Liver (tissue), 9 donors: ENCODE measurements around the gene TMOD2. TPM values are rescaled to one million over a fixed set of nuclear protein-coding genes. Genes with fewer than 3 reads are reported as not detected.

ENCODE experiments used
- DNase-seq: peaks from one replicate; pipeline ENCODE4 v3.0.0-alpha.2; 2017; ENCODE audit warnings: low spot score
- H3K27ac ChIP-seq, 2 donors: one replicate each; pipeline ENCODE4 v1.7.0; 2013; ENCODE audit warnings: inconsistent platforms in 2 of 2, low read length in 2 of 2, control low read depth in 1 of 2, low read depth in 1 of 2, mild to moderate bottlenecking in 1 of 2
- H3K27me3 ChIP-seq, 4 donors: one replicate each; pipeline versions ENCODE4 v1.6.1 to v1.7.0; 2013; ENCODE audit warnings: low read length in 3 of 4, inconsistent platforms in 1 of 4, mild to moderate bottlenecking in 1 of 4, moderate library complexity in 1 of 4; ENCODE audit not compliant: control insufficient read depth in 4 of 4, insufficient read depth in 4 of 4
- H3K36me3 ChIP-seq, 4 donors: one replicate each; pipeline versions ENCODE4 v1.6.1 to v1.7.0; 2013; ENCODE audit warnings: low read length in 3 of 4, mild to moderate bottlenecking in 3 of 4, low read depth in 1 of 4, moderate library complexity in 1 of 4; ENCODE audit not compliant: control insufficient read depth in 4 of 4, insufficient read depth in 3 of 4
- H3K4me1 ChIP-seq, 4 donors: one replicate each; pipeline versions ENCODE4 v1.6.1 to v1.7.0; 2013; ENCODE audit warnings: low read length in 3 of 4, mild to moderate bottlenecking in 3 of 4, moderate library complexity in 1 of 4; ENCODE audit not compliant: control insufficient read depth in 4 of 4, insufficient read depth in 4 of 4
- H3K4me3 ChIP-seq, 3 donors: one replicate each; pipeline versions ENCODE4 v1.6.1 to v1.7.0; 2013; ENCODE audit warnings: low read length in 3 of 3, control low read depth in 1 of 3, low read depth in 1 of 3, mild to moderate bottlenecking in 1 of 3
- H3K9ac ChIP-seq, 2 donors: one replicate each; pipeline ENCODE4 v1.7.0; 2013; ENCODE audit warnings: low read length in 2 of 2, mild to moderate bottlenecking in 2 of 2, moderate library complexity in 2 of 2, control low read depth in 1 of 2, low read depth in 1 of 2
- H3K9me3 ChIP-seq, 4 donors: one replicate each; pipeline versions ENCODE4 v1.6.1 to v1.7.0; 2013; ENCODE audit warnings: low read length in 3 of 4; ENCODE audit not compliant: control insufficient read depth in 4 of 4
- ATF3 ChIP-seq: IDR thresholded peaks from 2 replicates; pipeline ENCODE4 v1.6.1; 2016; ENCODE audit warnings: antibody characterized with exemption
- CTCF ChIP-seq: fragments of 150-350 bp; IDR thresholded peaks from 2 replicates; pipeline ENCODE4 v1.5.1; 2017; ENCODE audit warnings: improper control_type of control experiment, low read depth, low read length; ENCODE audit not compliant: missing input control
- EGR1 ChIP-seq, 2 donors: IDR thresholded peaks; 2 replicates each; pipeline ENCODE4 v1.6.1; 2016 to 2018; ENCODE audit warnings: antibody characterized with exemption in 2 of 2, low read depth in 2 of 2
- FOXA1 ChIP-seq: IDR thresholded peaks from 2 replicates; pipeline ENCODE4 v1.6.1; 2016; ENCODE audit warnings: antibody characterized with exemption
- FOXA2 ChIP-seq: IDR thresholded peaks from 2 replicates; pipeline ENCODE4 v1.6.1; 2016; ENCODE audit warnings: antibody characterized with exemption
- GABPA ChIP-seq, 2 donors: IDR thresholded peaks in 1 of 2; conservative IDR thresholded peaks in 1 of 2; 2 replicates each; pipeline ENCODE4 v1.6.1; 2016; ENCODE audit warnings: antibody characterized with exemption in 2 of 2, mild to moderate bottlenecking in 1 of 2, moderate library complexity in 1 of 2
- JUND ChIP-seq, 2 donors: IDR thresholded peaks; 2 replicates each; pipeline ENCODE4 v1.6.1; 2016; ENCODE audit warnings: antibody characterized with exemption in 2 of 2
- MAX ChIP-seq: IDR thresholded peaks from 2 replicates; pipeline ENCODE4 v1.6.1; 2016; ENCODE audit warnings: antibody characterized with exemption
- NR2F2 ChIP-seq: IDR thresholded peaks from 2 replicates; pipeline ENCODE4 v1.6.1; 2016; ENCODE audit warnings: antibody characterized with exemption
- RAD21 ChIP-seq, 2 donors: IDR thresholded peaks; 2 replicates each; pipeline ENCODE4 v1.6.1; 2016; ENCODE audit warnings: antibody characterized with exemption in 2 of 2, mild to moderate bottlenecking in 2 of 2
- REST ChIP-seq: IDR thresholded peaks from 2 replicates; pipeline ENCODE4 v1.6.1; 2016; ENCODE audit warnings: antibody characterized with exemption, mild to moderate bottlenecking
- RXRA ChIP-seq, 2 donors: IDR thresholded peaks; 2 replicates each; pipeline ENCODE4 v1.6.1; 2017 to 2018; ENCODE audit warnings: antibody characterized with exemption in 2 of 2, mild to moderate bottlenecking in 1 of 2
- SP1 ChIP-seq: IDR thresholded peaks from 2 replicates; pipeline ENCODE4 v1.6.1; 2018; ENCODE audit warnings: antibody characterized with exemption, mild to moderate bottlenecking
- TAF1 ChIP-seq: conservative IDR thresholded peaks from 2 replicates; pipeline ENCODE4 v1.6.1; 2016; ENCODE audit warnings: antibody characterized with exemption, mild to moderate bottlenecking
- YY1 ChIP-seq: IDR thresholded peaks from 2 replicates; pipeline ENCODE4 v1.6.1; 2016; ENCODE audit warnings: antibody characterized with exemption, mild to moderate bottlenecking
- ZBTB33 ChIP-seq: IDR thresholded peaks from 2 replicates; pipeline ENCODE4 v1.6.1; 2016; ENCODE audit warnings: antibody characterized with exemption
- WGBS: extraction: QIAGEN DNeasy Blood & Tissue Kit; methylation state at CpG from one replicate; pipeline ENCODE4 v1.1.7; 2013; 5-methylcytosine and 5-hydroxymethylcytosine counted together
- polyA plus RNA-seq, 2 donors: library from polyadenylated mRNA; stranded (reverse) in 1 of 2; unstranded in 1 of 2; fragments of 200-250 nt in 1 of 2; fragments of >200 nt in 1 of 2; fragmentation: Nextera tagmentation in 1 of 2; extraction: Ambion mirVana in 1 of 2; gene quantifications; one replicate each; pipeline versions ENCODE4 v1.2.1 to v1.2.3, GENCODE V29; 2013 to 2015
- total RNA-seq, 2 donors: library from RNA; depleted of rRNA; stranded (reverse); fragments of >200 nt; gene quantifications; one replicate each; pipeline ENCODE4 v1.2.3, GENCODE V29; 2014
- donor health status: healthy.
- donor health status: healthy.
- donor health status: healthy.
- donor health status: healthy.
- donor health status: healthy.

The TMOD2 gene
- total and polyA plus RNA-seq, 4 donors = 0.46 to 2.1 (median 1.1) TPM

- Histone ChIP-seq H3K9me3 (no peaks in the 10 kb centered on the region), H3K27me3 (no peaks in the 10 kb centered on the region), H3K4me1 (peaks cover 0 to 7% (median 2%) of the 10 kb centered on the region in 4 donors), H3K36me3 (peaks cover 0 to 9% (median 3%) of the 10 kb centered on the region in 4 donors), H3K9ac (no peak overlapping the region), H3K4me3 (no peak overlapping the region), H3K27ac (peak overlapping the region in 1 of 2 donors; percentile 52)
- TF ChIP-seq NR2F2 = no peak
- peak; percentile 30 for TF ChIP-seq ATF3
- peak in 1 of 2 donors; percentile 40 for TF ChIP-seq JUND (IDR thresholded peaks at IDR 0.05)
- no peak for TF ChIP-seq FOXA1
- no peak for TF ChIP-seq YY1
- no peak for TF ChIP-seq ZBTB33
- TF ChIP-seq RAD21 (IDR thresholded peaks at IDR 0.05) = peak in 1 of 2 donors; percentile 3
- TF ChIP-seq SP1 = no peak
- TF ChIP-seq FOXA2 = no peak
- no peak for TF ChIP-seq CTCF
- TF ChIP-seq TAF1 = no peak
- no peak for TF ChIP-seq RXRA (IDR thresholded peaks at IDR 0.05)
- no peak for TF ChIP-seq REST
- no peak for TF ChIP-seq MAX
- WGBS = 75% methylated on average over 5 of the region's 5 CpGs
- no peak for DNase-seq
These were observed 30.0 kb upstream of the TMOD2 start for GRCh38 chr15:51721199-51721960.

GRCh38 chr15:51724199-51724598 lies 27.2 kb upstream of the TMOD2 start:
- no peak overlapping the region for H3K9ac ChIP-seq
- H3K4me1 ChIP-seq = peaks cover 0 to 7% (median 2%) of the 10 kb centered on the region in 4 donors
- peaks cover 0 to 9% (median 3%) of the 10 kb centered on the region in 4 donors for H3K36me3 ChIP-seq
- DNase-seq = no peak
- H3K27me3 ChIP-seq = no peaks in the 10 kb centered on the region
- no peak overlapping the region for H3K4me3 ChIP-seq
- TF ChIP-seq GABPA (IDR thresholded peaks at IDR 0.05 in 1 of 2, conservative IDR thresholded peaks at IDR 0.05 in 1 of 2) (no peak), FOXA2 (no peak), REST (no peak), EGR1 (IDR thresholded peaks at IDR 0.05; ENCODE audit: low read depth in 2 of 2) (no peak), YY1 (no peak), FOXA1 (no peak)
- WGBS = 85% methylated on average over 2 of the region's 2 CpGs
- no peaks in the 10 kb centered on the region for H3K9me3 ChIP-seq
- no peak overlapping the region for H3K27ac ChIP-seq
